Measurements from ENCODE around the gene SORCS2.
A peak's percentile ranks its signal among the peaks of the same experiment; 100 is the strongest.

The SORCS2 gene

DNA sequence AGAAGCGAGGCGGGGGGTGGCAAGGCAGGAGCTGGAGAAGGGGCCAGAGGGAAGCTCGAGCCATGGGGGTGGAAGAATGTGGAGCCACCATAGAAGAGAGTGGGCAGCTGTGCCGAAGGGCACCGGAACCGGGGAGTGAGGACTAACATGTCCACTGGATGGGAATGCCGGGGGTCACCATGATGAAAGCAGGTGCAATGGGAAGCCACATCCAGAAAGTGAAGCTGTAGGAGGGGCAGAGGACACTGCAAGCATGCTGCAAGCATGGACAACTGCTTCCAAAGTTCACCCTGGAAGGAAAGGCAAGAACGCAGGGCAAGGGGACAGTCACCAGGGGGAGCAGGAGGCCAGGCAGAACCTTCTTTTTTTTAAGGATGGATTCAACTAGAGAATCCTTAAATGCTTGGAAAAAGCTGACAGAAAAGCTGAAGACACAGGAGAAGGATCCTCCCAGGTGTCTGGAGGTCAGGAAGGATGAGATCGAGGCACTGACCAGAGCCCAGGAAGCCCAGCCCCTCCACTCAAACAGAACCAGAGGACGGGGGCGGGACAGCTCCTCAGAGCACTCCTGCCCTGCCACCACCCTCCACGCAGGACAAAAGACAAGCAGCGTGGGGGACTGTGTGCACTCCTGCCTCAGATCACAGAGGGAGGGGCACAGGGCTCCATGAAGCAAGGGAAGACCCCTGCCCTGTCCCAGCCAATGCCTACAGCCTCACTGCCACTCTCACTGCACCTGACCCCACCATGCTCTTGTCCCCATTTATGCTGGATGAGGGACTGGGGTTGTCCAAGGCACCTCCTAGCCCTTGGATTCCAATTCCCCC is 578.1 kb downstream of the SORCS2 start:
- H3K27me3 Mint-ChIP-seq (ENCODE audit: low read depth): no peaks in the 10 kb centered on the region
- peak overlapping the region; percentile 60 for H3K27ac Mint-ChIP-seq
- peaks cover 19% of the 10 kb centered on the region for H3K4me1 Mint-ChIP-seq (ENCODE audit: low read depth)
- no peaks in the 10 kb centered on the region for H3K9me3 Mint-ChIP-seq
- peaks cover 1% of the 10 kb centered on the region for H3K36me3 Mint-ChIP-seq (ENCODE audit: low read depth)
- peak overlapping the region; percentile 45 for H3K4me3 Mint-ChIP-seq

DNA sequence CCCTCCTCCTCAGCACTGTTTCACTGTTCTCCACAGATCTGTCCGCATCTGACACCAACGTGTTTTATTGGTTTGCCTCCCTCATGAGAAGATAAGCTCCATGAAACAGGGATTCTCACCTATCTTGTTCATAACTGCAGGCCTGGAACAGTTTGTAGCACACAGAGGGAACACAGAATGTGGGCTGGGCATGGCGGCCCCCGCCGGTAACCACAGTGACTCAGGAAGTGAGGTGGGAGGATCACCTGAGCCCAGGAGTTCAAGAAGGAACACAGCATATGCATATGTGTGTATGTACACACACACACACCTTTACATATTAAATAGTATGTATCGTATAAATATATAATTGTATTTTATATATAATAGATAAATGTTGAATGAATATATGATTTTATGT is 578.7 kb downstream of the SORCS2 start:
- Mint-ChIP-seq H3K4me1 (ENCODE audit: low read depth) (peaks cover 19% of the 10 kb centered on the region), H3K27ac (peak overlapping the region; percentile 60), H3K9me3 (no peaks in the 10 kb centered on the region), H3K27me3 (ENCODE audit: low read depth) (no peaks in the 10 kb centered on the region), H3K36me3 (ENCODE audit: low read depth) (peaks cover 1% of the 10 kb centered on the region), H3K4me3 (peak overlapping the region; percentile 45)

DNA sequence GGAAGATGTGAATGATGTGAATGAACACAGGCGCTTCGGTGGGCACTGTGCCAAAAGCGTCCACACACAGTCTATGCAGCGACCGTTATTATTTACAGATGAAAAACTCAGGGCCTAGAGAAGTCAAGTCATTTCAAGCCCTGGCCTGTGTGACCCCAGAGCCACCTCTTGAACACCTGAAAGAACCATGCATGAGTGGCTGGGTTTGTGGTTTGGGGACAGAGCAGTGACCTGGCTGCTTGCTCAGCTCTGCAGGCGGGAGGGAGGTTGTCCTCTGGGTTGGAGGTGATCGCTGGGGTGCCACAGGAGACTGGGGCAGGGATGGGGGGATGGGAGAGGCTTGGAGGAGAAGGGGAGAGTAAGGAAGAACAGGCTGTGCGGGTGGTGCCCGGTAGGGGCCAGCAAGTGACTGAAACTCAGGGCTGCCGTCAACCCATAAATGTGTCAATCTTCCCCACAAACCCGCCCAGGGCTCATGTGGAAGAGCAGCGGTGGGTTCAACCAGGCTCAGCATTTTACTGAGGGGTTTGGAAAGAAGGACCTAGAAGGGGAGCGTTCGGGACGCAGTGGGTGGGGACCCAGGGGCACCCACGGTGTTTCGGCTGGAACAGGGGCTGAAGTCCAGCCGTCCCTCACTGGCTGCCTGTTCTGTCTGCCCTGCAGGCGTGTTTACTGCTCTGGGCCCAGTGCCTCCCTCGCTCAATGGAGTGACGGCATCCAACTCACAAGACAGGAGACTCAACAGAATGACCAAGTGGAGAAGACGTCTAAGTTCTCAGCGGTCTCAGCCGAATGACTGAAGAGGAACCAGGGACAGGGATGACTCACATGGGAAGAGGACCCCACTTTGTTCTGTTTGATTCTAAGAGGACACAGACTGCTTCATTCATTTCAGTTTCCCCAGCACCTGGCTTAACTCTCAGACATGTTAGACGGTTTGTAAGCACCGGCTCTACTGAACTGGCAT is 579.5 kb downstream of the SORCS2 start:
- H3K4me3 Mint-ChIP-seq: no peak overlapping the region

DNA sequence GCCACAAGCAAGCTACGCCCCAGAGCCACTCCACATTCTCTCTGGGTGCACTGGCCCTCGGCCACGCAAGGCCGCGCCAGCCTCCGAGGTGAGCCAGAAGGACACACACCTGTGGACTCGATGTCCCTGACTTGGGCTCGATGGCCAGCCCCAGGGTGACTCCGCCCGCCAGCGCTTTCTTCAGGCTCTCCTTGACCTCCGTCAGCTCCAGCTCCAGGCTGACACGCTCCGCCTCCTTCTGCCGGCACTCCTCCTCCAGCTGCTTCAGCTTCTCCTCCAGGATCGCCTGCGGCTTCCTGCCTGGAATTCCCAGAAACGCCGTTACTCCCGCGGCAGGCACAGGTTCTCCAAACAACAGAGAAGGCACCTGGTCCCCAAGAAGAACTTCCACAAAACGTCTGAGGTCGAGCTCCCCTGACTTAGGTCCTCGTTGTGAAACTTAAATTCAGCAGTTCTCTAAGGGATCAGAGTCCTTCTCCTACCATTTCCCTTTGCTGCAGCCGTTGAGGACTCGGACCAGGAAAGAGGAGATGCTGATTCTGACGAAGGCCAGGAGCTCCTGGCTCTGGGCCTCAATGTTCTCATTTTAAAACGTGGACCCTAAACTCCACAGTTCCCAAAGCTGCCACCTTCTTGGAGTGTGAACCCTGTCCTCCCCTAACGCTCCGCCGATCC is 580.5 kb downstream of the SORCS2 start:
- Mint-ChIP-seq H3K9me3 (no peaks in the 10 kb centered on the region), H3K27ac (no peak overlapping the region), H3K4me3 (no peak overlapping the region), H3K36me3 (ENCODE audit: low read depth) (peaks cover 1% of the 10 kb centered on the region), H3K4me1 (ENCODE audit: low read depth) (peaks cover 19% of the 10 kb centered on the region), H3K27me3 (ENCODE audit: low read depth) (no peaks in the 10 kb centered on the region)

More for the DNA sequence above, 579.5 kb downstream of the SORCS2 start:
- H3K9me3 Mint-ChIP-seq: no peaks in the 10 kb centered on the region
- peaks cover 19% of the 10 kb centered on the region for H3K4me1 Mint-ChIP-seq (ENCODE audit: low read depth)
- peak overlapping the region; percentile 36 for H3K27ac Mint-ChIP-seq
- H3K27me3 Mint-ChIP-seq (ENCODE audit: low read depth): no peaks in the 10 kb centered on the region
- H3K36me3 Mint-ChIP-seq (ENCODE audit: low read depth): peaks cover 1% of the 10 kb centered on the region

DNA sequence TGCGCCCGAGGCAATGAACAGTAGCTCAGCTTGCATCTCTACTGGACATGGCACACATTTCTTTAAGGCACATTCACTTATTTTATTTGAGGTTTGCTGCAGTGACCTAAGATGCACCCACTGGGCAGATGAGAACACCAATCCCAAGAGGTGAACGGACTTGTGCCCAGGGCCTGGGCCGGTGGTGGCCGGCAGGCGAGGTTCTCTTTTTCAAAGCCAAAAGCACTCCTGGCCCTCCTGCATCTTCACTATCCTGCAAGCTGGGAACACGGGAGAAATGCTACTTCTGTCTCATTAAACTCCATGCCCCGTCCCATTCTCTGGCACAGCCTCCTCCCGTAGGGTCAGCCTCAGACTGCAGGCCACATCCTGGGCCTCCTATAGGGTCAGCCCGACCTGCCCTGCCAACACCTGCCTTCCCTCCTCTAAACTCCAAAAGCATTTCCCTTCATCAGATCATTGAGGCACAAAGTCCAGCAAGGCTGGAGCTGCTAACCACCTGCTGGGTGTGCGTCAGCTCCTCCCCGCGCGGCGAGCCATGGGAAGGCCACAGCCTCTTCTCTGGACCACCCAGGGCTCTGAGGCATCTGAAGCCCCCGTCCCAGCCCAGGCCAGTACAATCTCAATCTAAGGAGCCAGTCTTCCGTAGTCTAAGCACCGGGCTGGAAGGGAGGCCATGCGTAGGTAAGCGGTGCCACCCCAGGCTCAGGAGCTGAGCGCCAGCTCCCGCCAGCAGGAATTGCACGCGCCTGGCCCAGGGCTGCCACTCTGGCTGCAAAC is 581.3 kb downstream of the SORCS2 start:
- no peaks in the 10 kb centered on the region for H3K27me3 Mint-ChIP-seq (ENCODE audit: low read depth)
- no peak overlapping the region for H3K4me3 Mint-ChIP-seq
- peaks cover 6% of the 10 kb centered on the region for H3K36me3 Mint-ChIP-seq (ENCODE audit: low read depth)
- H3K27ac Mint-ChIP-seq: no peak overlapping the region
- peaks cover 19% of the 10 kb centered on the region for H3K4me1 Mint-ChIP-seq (ENCODE audit: low read depth)
- H3K9me3 Mint-ChIP-seq: no peaks in the 10 kb centered on the region

DNA sequence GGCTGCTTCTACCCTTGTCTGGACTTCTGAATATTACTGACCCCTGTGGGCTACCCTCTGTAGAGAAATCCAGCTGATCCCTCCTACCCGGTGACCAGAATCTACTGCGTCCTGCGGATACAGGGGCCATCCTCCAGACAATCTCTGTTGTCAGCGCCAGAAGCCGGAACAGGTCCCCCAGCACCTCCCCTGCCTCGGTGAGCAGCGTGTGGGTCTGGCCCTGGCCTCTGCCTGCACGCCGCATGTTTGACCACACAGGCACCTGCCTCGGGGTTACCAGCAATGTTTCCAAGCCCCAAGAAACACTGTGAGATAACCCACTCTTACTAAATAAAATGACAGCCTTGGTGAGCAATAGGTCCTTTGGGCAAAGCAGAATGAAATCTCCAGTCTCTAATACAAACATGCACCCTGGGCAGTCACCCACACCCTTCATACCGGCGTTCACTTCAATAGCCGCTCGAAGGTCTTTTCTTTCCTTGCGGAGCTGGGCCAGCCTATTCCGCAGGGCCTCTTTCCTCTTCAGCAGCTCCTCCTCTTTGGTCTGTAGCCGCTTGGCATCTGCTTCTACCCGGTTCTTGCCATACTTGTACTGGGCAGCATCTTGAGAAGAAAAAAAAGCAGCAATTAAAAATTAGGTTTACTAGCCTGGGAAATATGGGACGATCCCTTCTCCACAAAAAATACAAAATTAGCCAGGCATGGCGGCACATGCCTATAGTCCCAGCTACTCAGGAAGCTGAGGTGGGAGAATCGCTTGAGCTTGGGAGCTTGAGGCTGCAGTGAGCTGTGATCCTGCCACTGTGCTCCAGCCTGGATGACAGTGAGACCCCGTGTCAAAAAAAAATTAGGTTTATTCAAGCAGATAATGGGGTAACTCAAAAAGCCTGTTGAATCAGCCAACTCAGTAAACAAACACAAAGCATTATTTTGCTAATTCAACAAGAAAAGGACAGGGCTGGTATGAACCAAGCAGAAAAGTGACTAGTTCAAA is 582.3 kb downstream of the SORCS2 start:
- H3K27ac Mint-ChIP-seq: no peak overlapping the region
- peaks cover 25% of the 10 kb centered on the region for H3K4me1 Mint-ChIP-seq (ENCODE audit: low read depth)
- no peaks in the 10 kb centered on the region for H3K9me3 Mint-ChIP-seq
- peaks cover 6% of the 10 kb centered on the region for H3K36me3 Mint-ChIP-seq (ENCODE audit: low read depth)
- no peaks in the 10 kb centered on the region for H3K27me3 Mint-ChIP-seq (ENCODE audit: low read depth)
- no peak overlapping the region for H3K4me3 Mint-ChIP-seq

DNA sequence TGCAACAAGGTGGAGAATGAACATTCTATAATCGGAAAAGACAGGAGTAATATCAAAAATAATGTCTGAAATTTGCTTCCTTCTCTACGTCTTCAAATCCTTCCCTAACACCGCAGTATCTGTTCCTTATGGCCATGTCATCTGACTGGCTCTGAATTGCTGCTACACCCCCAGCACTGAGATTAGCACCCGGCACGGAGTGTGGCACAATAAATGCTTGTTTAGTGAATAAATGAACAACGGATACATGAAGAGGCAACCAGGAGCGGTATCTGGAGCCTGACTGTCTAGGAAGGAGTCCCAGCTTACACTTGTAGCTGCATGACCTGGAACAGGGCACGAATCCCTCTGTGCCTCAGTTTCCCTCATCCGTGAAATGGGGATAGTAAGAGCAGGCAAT is 583.1 kb downstream of the SORCS2 start:
- peaks cover 6% of the 10 kb centered on the region for H3K36me3 Mint-ChIP-seq (ENCODE audit: low read depth)
- no peaks in the 10 kb centered on the region for H3K27me3 Mint-ChIP-seq (ENCODE audit: low read depth)
- H3K9me3 Mint-ChIP-seq: no peaks in the 10 kb centered on the region
- H3K27ac Mint-ChIP-seq: no peak overlapping the region
- peaks cover 17% of the 10 kb centered on the region for H3K4me1 Mint-ChIP-seq (ENCODE audit: low read depth)
- H3K4me3 Mint-ChIP-seq: no peak overlapping the region

DNA sequence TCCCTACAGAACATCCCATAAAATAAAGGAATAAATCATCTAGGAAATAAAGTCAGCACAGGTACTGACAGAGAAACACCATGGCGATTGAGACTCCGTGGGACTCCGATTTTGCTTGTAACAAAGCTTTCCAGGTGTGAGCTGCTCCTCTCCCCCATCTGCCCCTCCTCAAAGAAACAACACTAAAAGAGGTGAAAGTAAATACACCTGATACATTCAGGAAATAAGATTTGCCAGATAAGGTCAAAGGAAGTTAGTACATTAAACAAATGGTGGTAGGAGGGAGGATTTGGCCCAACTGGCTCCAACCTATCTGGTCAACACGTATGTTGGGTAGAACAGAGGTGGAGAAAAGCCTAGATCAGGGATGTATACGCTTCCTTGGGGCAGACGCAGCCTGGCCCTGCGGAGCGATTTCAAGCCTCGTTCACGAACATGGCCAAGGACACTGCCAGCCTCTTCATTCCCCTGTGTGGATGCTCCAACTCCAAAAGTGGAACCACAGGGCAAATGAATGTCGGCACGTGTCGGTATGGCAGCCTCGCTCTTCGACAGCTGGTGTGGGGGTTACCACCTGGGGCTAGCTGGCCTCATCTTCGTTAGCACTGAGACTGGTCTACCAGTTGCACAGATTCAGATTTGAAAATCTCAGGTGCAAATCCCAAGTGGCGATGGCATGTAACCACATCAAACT is 584.8 kb downstream of the SORCS2 start:
- H3K36me3 Mint-ChIP-seq (ENCODE audit: low read depth): peaks cover 6% of the 10 kb centered on the region
- no peak overlapping the region for H3K27ac Mint-ChIP-seq
- no peaks in the 10 kb centered on the region for H3K9me3 Mint-ChIP-seq

DNA sequence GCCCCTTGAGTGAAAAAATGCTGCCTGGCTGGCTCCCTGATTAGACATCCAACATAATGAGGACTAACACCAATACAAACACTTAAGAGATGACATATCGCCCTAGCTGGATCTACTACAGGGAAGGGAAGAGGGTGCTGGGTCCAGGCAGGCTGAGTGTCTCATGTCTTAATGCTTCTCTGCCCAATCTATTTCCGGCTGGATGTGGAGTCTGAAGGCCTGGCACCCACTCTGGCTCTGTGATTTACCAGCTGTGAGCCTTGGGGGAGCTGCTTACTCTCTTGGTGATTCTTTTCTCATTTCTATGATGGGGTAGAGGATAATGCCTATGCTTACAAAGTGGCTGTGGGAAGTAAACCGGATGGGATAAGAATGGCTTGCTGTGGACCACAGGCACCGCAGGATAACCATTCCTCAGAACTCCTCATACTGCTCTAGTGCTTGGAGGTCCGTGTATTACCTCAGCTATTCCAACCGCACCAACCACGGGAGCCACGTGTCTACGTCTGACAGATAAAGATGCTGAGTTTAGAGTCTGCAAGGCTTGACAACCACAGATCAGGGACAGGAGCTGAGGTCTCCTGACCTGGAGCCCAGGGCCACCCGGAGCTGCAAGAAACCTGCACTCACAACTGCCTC is 585.7 kb downstream of the SORCS2 start:
- Mint-ChIP-seq H3K27me3 (ENCODE audit: low read depth) (no peaks in the 10 kb centered on the region), H3K4me3 (no peak overlapping the region), H3K4me1 (ENCODE audit: low read depth) (peaks cover 17% of the 10 kb centered on the region), H3K27ac (no peak overlapping the region), H3K36me3 (ENCODE audit: low read depth) (peaks cover 5% of the 10 kb centered on the region), H3K9me3 (no peaks in the 10 kb centered on the region)

More for the DNA sequence above, 584.8 kb downstream of the SORCS2 start:
- Mint-ChIP-seq H3K4me1 (ENCODE audit: low read depth) (peaks cover 19% of the 10 kb centered on the region), H3K27me3 (ENCODE audit: low read depth) (no peaks in the 10 kb centered on the region), H3K4me3 (no peak overlapping the region)

DNA sequence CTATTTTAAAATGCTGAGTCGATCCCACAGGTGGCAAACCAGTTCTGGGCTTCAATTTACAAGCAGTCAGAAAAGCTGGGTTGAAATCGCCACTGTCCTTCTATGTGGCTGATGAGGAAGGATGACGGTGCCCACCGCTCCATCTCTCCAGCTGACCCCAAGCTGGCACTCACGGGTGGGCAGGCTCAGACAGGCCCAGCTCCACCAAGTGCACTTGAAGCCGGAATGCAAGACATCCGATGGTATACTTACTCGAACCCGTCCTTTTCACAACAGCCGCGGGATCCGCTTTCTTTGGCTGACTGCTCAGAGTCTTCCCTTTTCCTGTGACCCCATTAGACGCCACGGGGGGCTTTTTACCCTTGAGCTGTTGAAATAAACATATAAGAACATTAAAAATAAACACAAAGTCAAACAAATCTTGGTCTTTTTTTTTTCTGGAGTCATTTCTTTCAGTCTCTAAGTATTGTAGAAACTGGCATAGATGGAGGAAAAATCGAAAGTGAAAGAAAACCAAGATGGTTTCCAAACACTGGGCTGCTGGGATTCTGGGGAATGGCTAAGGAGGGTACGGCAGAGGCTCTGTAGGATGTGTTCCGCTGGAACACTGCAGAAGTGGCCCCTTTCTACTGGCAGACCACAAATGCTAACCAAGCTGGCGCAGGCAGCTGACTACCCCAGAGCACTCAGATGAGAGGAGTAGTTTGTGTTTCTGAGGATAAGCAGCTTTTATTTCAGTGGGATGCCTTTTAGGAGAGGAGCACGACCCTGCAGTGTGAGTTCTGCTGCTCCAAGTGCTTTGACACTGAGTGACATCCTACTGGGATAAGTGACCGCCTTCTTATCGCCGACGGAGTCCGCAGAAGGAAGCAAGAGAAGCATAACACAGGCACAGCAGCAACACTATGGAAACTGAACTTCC is 586.4 kb downstream of the SORCS2 start:
- H3K27me3 Mint-ChIP-seq (ENCODE audit: low read depth): no peaks in the 10 kb centered on the region
- no peaks in the 10 kb centered on the region for H3K9me3 Mint-ChIP-seq
- H3K4me1 Mint-ChIP-seq (ENCODE audit: low read depth): peaks cover 17% of the 10 kb centered on the region
- peaks cover 5% of the 10 kb centered on the region for H3K36me3 Mint-ChIP-seq (ENCODE audit: low read depth)
- no peak overlapping the region for H3K4me3 Mint-ChIP-seq
- no peak overlapping the region for H3K27ac Mint-ChIP-seq

DNA sequence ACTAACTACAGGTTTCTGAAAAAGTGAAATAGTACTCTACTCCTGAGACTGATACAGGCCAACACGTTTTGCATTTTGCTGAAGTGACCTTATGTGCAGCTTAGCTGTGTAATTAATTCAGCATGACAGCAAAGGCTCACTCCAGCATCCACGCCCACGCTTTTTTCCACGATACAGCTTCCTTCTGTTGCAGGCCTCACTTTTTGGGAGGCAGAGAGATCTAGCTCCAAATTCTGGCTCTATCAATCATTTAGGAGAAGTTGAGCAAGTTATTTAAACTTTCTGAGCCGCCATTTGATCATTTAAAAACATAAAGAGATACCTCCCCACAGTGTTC is 587.1 kb downstream of the SORCS2 start:
- H3K27ac Mint-ChIP-seq: no peak overlapping the region
- H3K4me1 Mint-ChIP-seq (ENCODE audit: low read depth): peaks cover 17% of the 10 kb centered on the region
- H3K4me3 Mint-ChIP-seq: no peak overlapping the region
- H3K9me3 Mint-ChIP-seq: no peaks in the 10 kb centered on the region
- peaks cover 5% of the 10 kb centered on the region for H3K36me3 Mint-ChIP-seq (ENCODE audit: low read depth)
- H3K27me3 Mint-ChIP-seq (ENCODE audit: low read depth): no peaks in the 10 kb centered on the region
